ENCODE measurements around the gene MIP.
"Not testable (repeated sequence)": the region's sequence is repeated elsewhere in the genome, so short reads cannot be mapped to it uniquely, and the experiment has no call there.

Gene MIP

GRCh38 chr12:56454557-56454956 is at the start of gene MIP:
TSS of gene MIP (minus strand) at chr12:56454657. CDS start at chr12:56454613, 44 bp downstream.
- DNase-seq, result no peak

GRCh38 chr12:56499879-56500278 is 45.4 kb upstream of the MIP start:
- DNase-seq, result not testable (repeated sequence)

- not testable (repeated sequence) for DNase-seq
Measured at GRCh38 chr12:56499452-56499851, 45.0 kb upstream of the MIP start.

- not testable (repeated sequence) for DNase-seq
Measured at GRCh38 chr12:56498126-56498902, 43.9 kb upstream of the MIP start.

- DNase-seq, result peak; percentile 85
Measured at GRCh38 chr12:56496704-56497103, 42.2 kb upstream of the MIP start.

- DNase-seq, result not testable (repeated sequence)
Measured at GRCh38 chr12:56494481-56494880, 40.0 kb upstream of the MIP start.

- DNase-seq, result not testable (repeated sequence)
Measured at GRCh38 chr12:56494106-56494415, 39.6 kb upstream of the MIP start.

- not testable (repeated sequence) for DNase-seq
Measured at GRCh38 chr12:56493409-56494105, 39.1 kb upstream of the MIP start.

GRCh38 chr12:56490360-56490759 is 35.9 kb upstream of the MIP start:
- DNase-seq, result no peak

- peak; percentile 87 for DNase-seq
Measured at GRCh38 chr12:56488041-56488955, 33.8 kb upstream of the MIP start, which contains the start of gene GLS2. TSS of gene GLS2 (minus strand) at chr12:56488161. CDS start at chr12:56488118, 43 bp downstream.

- DNase-seq, result peak; percentile 75
Measured at GRCh38 chr12:56487448-56488040, 33.1 kb upstream of the MIP start.

GRCh38 chr12:56486694-56487093 is 32.2 kb upstream of the MIP start:
- DNase-seq, result no peak

GRCh38 chr12:56484566-56484965 is 30.1 kb upstream of the MIP start:
- no peak for DNase-seq

GRCh38 chr12:56479625-56480024 is 25.2 kb upstream of the MIP start:
- DNase-seq, result no peak

- no peak for DNase-seq
Measured at GRCh38 chr12:56477521-56478225, 23.2 kb upstream of the MIP start.

- DNase-seq, result no peak
Measured at GRCh38 chr12:56476972-56477432, 22.5 kb upstream of the MIP start.

- DNase-seq, result no peak
Measured at GRCh38 chr12:56476143-56476542, 21.7 kb upstream of the MIP start.

GRCh38 chr12:56474389-56474788 is 19.9 kb upstream of the MIP start:
- no peak for DNase-seq

- no peak for DNase-seq
Measured at GRCh38 chr12:56469007-56469930, 14.8 kb upstream of the MIP start.

- DNase-seq, result peak; percentile 97
Measured at GRCh38 chr12:56468216-56469006, 14.0 kb upstream of the MIP start, which contains the start of gene SPRYD4. TSS of gene SPRYD4 (plus strand) at chr12:56468578. CDS start at chr12:56468592, 14 bp downstream.
